GM12864 (cell line): ENCODE data around the gene CD7.
"Not testable (repeated sequence)": the region's sequence is repeated elsewhere in the genome, so short reads cannot be mapped to it uniquely, and the experiment has no call there.

Source experiments
- DNase-seq: peaks from one replicate; pipeline ENCODE4 v3.0.0-alpha.2; 2011; ENCODE audit warnings: low read depth
- H3K4me3 ChIP-seq: 2 replicates; pipeline ENCODE4 v1.5.1; 2011; ENCODE audit warnings: mild to moderate bottlenecking, low read depth, low read length, control low read depth
- TF ChIP-seq, protein P1 (sequence below): IDR thresholded peaks from 2 replicates; pipeline ENCODE4 v1.5.1; 2011; ENCODE audit warnings: low read depth, mild to moderate bottlenecking, moderate library complexity, low read length, control low read depth, inconsistent platforms; ENCODE audit errors: missing control alignments

The CD7 gene

DNA sequence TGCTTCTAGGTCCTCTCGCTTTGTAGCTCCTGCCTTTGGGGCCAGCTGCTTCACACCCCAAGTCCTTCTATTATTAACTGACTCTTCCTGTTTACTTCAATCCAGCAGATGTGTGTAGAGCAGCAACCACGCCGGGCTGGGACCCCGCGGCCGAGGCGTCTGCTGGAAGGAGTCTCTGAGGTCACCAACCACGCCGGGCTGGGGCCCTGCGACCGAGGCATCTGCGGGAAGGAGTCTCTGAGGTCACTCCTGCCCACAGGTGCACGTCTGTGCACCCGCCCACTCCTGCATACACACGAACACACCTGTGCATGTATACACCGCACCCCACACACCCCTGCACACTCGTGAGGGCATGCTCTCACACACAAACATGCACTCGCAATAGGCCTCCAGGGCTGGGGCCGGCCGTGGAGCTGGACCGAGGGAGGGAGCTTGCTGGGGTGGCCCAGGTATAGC, 33.9 kb upstream of the CD7 start:
- TF ChIP-seq, protein P1, sequence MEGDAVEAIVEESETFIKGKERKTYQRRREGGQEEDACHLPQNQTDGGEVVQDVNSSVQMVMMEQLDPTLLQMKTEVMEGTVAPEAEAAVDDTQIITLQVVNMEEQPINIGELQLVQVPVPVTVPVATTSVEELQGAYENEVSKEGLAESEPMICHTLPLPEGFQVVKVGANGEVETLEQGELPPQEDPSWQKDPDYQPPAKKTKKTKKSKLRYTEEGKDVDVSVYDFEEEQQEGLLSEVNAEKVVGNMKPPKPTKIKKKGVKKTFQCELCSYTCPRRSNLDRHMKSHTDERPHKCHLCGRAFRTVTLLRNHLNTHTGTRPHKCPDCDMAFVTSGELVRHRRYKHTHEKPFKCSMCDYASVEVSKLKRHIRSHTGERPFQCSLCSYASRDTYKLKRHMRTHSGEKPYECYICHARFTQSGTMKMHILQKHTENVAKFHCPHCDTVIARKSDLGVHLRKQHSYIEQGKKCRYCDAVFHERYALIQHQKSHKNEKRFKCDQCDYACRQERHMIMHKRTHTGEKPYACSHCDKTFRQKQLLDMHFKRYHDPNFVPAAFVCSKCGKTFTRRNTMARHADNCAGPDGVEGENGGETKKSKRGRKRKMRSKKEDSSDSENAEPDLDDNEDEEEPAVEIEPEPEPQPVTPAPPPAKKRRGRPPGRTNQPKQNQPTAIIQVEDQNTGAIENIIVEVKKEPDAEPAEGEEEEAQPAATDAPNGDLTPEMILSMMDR: no peak
- H3K4me3 ChIP-seq: no peak overlapping the region
- DNase-seq: no peak

DNA sequence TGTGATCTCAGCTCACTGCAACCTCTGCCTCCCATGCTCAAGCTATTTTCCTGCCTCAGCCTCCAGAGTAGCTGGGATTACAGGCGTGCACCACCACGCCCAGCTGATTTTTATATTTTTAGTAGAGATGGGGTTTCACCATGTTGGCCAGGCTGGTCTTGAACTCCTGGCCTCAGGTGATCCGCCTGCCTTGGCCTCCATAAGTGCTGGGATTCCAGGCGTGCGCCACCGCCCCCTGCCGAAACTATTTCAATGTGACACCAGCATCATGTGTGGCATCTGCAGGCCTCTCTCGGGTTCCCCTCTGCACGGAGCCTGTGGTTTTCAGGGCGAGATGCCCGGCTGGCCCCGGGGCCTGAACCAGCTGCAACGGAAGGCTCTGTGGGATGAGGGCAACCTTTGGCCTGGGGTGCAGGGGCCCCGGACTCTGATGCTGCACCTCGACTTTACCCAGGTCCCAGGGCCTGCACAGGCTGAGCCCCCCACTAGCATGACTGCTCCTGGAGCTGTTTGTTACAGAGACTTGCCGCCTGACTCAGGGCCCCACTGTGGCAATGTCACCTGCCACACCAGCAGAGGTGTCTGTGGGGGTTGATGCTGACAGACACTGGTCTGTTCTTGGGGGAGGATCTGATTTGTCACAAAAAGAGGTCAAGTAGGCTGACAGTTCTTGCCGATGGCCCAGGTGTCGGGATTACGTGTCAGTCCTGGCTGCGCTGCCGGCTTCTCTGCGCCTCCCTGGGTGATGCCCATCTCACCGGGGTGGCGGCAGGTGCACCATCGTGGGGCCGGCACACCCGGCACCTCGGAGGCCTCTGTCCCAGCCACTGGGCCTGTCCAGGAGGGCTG, 33.0 kb upstream of the CD7 start:
- no peak overlapping the region for H3K4me3 ChIP-seq
- TF ChIP-seq, protein P1: peak; percentile 29
- no peak for DNase-seq

DNA sequence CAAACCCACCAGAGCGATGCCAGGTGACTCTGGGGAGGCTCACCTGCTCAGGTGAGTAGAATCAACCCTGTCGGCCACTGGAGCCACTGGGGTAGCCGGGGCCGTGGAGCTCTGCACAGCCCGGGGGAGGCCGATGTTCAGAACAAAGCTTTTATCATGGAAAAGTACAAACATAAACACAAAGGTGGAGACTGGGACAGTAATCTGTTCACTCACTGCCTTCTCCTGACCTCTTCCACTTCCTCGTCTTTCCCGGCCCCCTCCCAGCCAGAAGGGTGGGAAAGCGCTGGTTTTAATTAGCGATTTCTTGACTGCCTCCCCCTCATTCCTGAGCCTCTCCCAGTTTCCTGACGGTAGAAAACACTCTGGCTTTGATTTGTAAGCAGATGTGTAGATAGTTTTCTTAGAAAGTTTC, 31.9 kb upstream of the CD7 start:
- H3K4me3 ChIP-seq: no peak overlapping the region
- TF ChIP-seq, protein P1: no peak
- no peak for DNase-seq

DNA sequence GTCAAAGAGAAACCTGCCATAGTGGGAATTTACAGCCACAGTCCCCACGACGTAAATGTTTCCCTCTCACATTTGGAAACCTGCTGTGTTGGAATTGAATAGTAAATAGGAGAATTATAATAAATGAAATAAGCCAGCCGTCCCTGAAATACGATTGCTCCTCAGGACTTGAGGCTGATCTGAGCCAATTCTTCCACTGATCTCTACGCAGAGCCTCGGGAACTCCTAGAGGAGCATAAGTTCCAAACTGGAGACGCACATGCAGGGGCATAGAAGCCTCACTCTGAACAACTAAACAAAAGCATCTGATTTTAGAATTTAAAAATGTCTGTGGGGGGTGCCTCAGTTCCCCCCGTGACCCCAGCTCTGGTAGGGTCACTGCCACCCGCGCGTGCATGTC, 31.5 kb upstream of the CD7 start:
- H3K4me3 ChIP-seq: no peak overlapping the region
- no peak for DNase-seq
- TF ChIP-seq, protein P1: no peak

DNA sequence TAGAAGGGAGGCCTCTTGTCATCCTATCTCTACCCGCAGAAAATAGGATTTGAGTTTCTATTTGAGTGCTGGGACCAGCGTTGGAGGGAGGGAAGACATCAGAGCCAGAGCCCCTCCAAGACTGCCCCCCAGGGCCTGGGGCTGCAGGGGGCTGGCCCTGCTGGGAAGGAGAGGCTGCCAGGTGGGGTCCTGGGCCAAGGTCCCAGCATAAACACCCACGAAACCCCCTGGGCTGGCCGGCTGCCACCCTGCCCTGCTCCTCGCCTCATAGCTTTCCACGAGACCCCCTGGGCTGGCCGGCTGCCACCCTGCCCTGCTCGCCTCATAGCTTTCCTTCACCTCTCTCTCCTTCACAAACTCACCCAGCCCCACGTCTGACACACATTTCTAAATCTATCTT, 31.0 kb upstream of the CD7 start:
- TF ChIP-seq, protein P1: no peak
- H3K4me3 ChIP-seq: no peak overlapping the region
- DNase-seq: no peak

DNA sequence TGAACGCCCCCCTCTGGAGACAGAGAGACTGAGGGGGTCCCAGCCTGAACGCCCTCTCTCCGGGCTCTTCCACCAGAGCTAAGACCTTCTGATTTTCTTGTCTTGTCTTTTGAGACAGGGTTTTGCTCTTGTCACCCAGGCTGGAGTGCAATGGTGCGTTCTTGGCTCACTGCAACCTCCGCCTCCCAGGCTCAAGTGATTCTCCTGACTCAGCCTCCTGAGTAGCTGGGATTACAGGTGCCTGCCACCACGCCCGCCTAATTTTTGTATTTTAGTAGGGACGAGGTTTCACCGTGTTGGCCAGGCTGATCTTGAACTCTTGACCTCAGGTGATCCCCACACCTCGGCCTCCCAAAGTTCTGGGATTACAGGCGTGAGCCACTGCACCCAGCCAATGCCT, 30.6 kb upstream of the CD7 start:
- not testable (repeated sequence) for DNase-seq, H3K4me3 ChIP-seq

DNA sequence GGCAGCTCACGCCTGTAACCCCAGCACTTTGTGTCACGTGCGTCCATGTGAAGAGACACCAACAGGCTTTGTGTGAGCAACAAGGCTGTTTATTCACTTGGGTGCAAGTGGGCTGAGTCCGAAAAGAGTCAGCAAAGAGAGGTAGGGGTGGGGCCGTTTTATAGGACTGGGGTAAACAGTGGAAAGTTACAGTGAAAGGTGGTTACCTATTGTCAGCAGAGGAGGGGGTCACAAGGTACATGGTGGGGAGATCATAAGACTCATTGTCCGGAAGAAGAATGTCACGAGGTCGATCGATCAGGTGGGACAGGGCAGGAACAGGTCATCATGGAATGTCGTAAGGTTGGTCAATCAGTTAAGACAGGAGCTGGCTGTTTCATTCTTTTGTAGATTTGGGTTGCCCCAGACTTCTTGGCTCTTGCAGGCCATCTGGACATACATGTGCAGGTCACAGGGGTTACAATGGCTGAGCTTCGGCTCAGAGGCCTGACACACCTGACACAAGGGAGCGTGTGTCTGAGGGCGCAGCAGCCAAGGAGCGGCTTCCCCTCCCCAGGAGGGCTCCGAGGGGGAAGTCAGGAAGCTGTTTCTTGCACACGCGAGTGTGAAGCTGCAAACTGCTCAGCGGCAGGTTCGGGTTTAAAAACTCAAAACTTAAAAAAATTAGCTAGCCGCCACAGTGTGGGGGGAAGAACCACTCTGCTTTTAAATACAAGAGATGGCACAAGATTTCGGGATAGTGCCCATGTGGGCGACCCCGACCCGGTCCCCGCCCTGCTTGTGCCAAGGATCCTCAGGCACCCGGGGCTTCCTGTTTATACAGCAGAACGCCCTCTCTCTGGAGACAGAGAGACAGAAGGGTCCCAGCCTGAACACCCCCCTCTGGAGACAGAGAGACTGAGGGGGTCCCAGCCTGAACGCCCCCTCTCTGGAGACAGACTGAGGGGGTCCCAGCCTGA, 29.2 kb upstream of the CD7 start:
- no peak overlapping the region for H3K4me3 ChIP-seq
- TF ChIP-seq, protein P1: no peak
- no peak for DNase-seq
